ENCODE results near the gene ZNF615.
"Not testable (repeated sequence)": the region's sequence is repeated elsewhere in the genome, so short reads cannot be mapped to it uniquely, and the experiment has no call there.

The ZNF615 gene

GRCh38 chr19:51993422-51993821 is 14.6 kb downstream of the ZNF615 start:
- FAIRE-seq (no peak), DNase-seq (ENCODE audit: insufficient read length, low spot score) (no peak)
- no peak for TF ChIP-seq CTCF (IDR thresholded peaks at IDR 0.05; ENCODE audit: insufficient read depth, missing control alignments)

DNA sequence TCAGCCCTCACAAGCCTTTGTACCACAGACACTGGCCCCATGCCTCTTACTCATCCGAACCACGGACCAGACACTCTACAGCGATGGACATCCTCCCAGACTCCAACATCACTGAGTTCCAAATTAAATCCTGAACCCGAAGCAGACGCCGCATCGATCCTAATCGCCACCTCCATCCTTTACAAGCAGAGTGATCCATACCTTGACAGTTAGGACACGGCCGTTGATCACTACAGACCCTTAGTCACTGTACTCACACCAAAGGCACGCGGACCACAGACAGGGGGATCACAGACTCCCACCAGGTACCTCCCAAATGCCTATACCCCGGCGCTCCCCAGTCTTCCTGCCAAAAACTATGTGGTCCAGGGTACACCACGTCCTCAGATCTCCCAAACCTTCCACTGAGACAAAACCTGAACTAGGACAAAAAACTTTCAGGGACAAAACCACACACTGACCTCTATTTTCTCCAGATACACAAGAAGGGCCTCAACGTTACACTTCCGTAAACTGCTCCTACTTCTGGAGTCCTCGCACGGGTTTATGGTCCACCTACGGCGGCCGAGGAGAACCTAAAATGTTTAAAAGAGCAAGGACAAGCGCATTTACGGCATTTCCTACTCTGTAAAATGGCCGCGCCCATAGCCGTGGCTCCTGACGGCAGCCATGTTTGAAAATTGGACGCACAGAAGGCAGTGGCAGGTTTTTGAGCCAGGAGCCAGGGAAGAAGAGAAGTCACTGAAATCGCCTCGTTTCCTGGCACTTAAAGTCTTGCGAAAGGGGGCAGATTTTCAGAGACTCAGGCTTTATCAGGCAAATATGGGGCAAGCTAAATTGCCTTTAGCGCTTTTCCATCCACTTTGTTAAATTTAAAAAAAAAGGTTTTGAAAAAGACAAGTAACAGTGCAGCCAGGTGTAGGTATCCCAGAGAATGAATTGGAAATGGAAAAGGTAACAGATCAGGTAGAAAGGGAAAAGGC is 21.4 kb downstream of the ZNF615 start, which contains the start of gene ZNF350:
ZNF350 (minus strand) TSS at position 532 of the 983 bp plus-strand sequence. CDS start 12,480 bp downstream, outside the sequence.
- FAIRE-seq = no peak
- TF ChIP-seq CTCF (IDR thresholded peaks at IDR 0.05; ENCODE audit: insufficient read depth, missing control alignments) = no peak

DNA sequence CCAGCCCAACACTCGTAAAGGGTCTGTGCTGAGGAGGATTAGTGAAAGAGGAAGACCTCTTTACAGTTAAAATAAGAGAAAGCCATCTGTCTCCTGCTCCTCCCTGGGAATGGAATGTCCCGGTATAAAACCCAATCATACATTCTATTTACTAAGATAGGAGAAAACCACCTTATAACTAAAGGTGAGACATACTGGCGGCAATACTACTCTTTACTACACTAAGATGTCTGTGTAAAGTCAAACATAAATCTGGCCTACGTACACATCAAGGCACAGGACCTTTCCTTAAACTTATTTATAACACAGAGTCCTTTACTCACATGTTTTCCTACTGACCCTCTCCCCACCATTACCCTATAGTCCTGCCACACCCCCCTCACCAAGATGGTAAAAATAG is 24.6 kb downstream of the ZNF615 start:
- no peak for TF ChIP-seq CTCF (IDR thresholded peaks at IDR 0.05; ENCODE audit: insufficient read depth, missing control alignments)
- DNase-seq (ENCODE audit: insufficient read length, low spot score) (no peak), FAIRE-seq (no peak)

More for the DNA sequence above, 21.4 kb downstream of the ZNF615 start, which contains the start of gene ZNF350:
- peak; percentile 44 for DNase-seq (ENCODE audit: insufficient read length, low spot score)

- DNase-seq (ENCODE audit: insufficient read length, low spot score); FAIRE-seq: not testable (repeated sequence)
Measured at GRCh38 chr19:51980926-51981325, 27.1 kb downstream of the ZNF615 start.

- FAIRE-seq = no peak
- DNase-seq (ENCODE audit: insufficient read length, low spot score) = no peak
Measured at GRCh38 chr19:51980116-51980736, 27.8 kb downstream of the ZNF615 start.

DNA sequence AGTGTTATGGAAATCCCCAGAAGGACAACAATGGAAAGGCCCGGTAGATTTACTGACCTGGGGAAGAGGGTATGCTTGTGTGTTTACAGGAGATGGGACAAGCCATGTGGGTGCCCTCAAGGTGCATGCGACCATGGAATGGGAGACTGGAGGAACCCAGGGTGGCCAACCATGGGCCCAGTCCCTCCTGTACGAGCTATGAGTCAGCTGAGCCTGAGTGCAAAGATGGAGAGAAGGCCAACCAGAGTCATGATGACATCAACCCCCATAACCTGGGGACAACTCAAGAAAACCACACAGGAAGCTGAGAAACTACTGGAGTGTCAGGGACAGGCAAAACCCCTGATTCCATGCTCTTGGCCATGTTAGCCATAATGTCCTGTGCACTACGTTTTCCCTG is 29.1 kb downstream of the ZNF615 start:
- DNase-seq (ENCODE audit: insufficient read length, low spot score) (no peak), FAIRE-seq (no peak)
- no peak for TF ChIP-seq CTCF (IDR thresholded peaks at IDR 0.05; ENCODE audit: insufficient read depth, missing control alignments)

More at GRCh38 chr19:51980116-51980736, 27.8 kb downstream of the ZNF615 start:
- no peak for TF ChIP-seq CTCF (IDR thresholded peaks at IDR 0.05; ENCODE audit: insufficient read depth, missing control alignments)

- no peak for TF ChIP-seq CTCF (IDR thresholded peaks at IDR 0.05; ENCODE audit: insufficient read depth, missing control alignments)
- no peak for DNase-seq (ENCODE audit: insufficient read length, low spot score)
- no peak for FAIRE-seq
Measured at GRCh38 chr19:51977346-51977745, 30.7 kb downstream of the ZNF615 start.
